K562 (cell line): ENCODE data around the gene GJE1. TPM values are rescaled to one million over a fixed set of nuclear protein-coding genes. Genes with fewer than 3 reads are reported as not detected.
A peak's percentile ranks its signal among the peaks of the same experiment; 100 is the strongest.

Experiments
- ARID3A ChIP-seq: IDR thresholded peaks from 2 replicates; pipeline ENCODE4 v1.6.1; 2012; ENCODE audit warnings: low read depth, low read length, improper control_type of control experiment, borderline replicate concordance
- ARNT ChIP-seq, 2 experiments: fragments of 450-650 bp; IDR thresholded peaks; 2 replicates each; pipeline ENCODE4 v1.6.1; 2016; ENCODE audit warnings: mild to moderate bottlenecking in 1 of 2
- CHAMP1 ChIP-seq: fragments of 450-650 bp; IDR thresholded peaks from 2 replicates; pipeline ENCODE4 v1.6.1; 2016; ENCODE audit warnings: mild to moderate bottlenecking
- CREM ChIP-seq: IDR thresholded peaks from 2 replicates; pipeline ENCODE4 v1.6.1; 2014; ENCODE audit warnings: antibody characterized with exemption, low read depth
- CTCF ChIP-seq, 3 experiments: IDR thresholded peaks in 2 of 3; conservative IDR thresholded peaks in 1 of 3; 2 replicates each; pipeline ENCODE4 v1.5.1; 2011 to 2012; ENCODE audit warnings: low read length in 3 of 3, mild to moderate bottlenecking in 3 of 3, control low read depth in 2 of 3, improper control_type of control experiment in 1 of 3, inconsistent platforms in 1 of 3, low read depth in 1 of 3, mixed read lengths in 1 of 3, moderate library complexity in 1 of 3; ENCODE audit not compliant: insufficient read depth in 2 of 3
- FOXA1 ChIP-seq: fragments of 450-650 bp; IDR thresholded peaks from 2 replicates; pipeline ENCODE4 v1.6.1; 2016; ENCODE audit warnings: mild to moderate bottlenecking, borderline replicate concordance
- ILF3 ChIP-seq: fragments of 450-650 bp; IDR thresholded peaks from 2 replicates; pipeline ENCODE4 v1.6.1; 2018; ENCODE audit warnings: antibody characterized with exemption, mild to moderate bottlenecking, moderate library complexity, borderline replicate concordance
- PKNOX1 ChIP-seq: fragments of 450-650 bp; IDR thresholded peaks from 2 replicates; pipeline ENCODE4 v1.6.1; 2016
- PYGO2 ChIP-seq: fragments of 450-650 bp; IDR thresholded peaks from 2 replicates; pipeline ENCODE4 v1.6.1; 2016; ENCODE audit warnings: mild to moderate bottlenecking, missing genetic modification characterization, moderate library complexity, missing compliant biosample characterization
- RBFOX2 ChIP-seq: fragments of 200-400 bp; formaldehyde crosslinking; IDR thresholded peaks from 2 replicates; pipeline ENCODE4 v1.6.1; 2017; ENCODE audit warnings: low read depth, mild to moderate bottlenecking, low read length, moderate library complexity
- RFX1 ChIP-seq: fragments of 450-650 bp; IDR thresholded peaks from 2 replicates; pipeline ENCODE4 v1.6.1; 2016; ENCODE audit warnings: mild to moderate bottlenecking, moderate library complexity
- SMARCA5 ChIP-seq: fragments of 450-650 bp; IDR thresholded peaks from 2 replicates; pipeline ENCODE4 v1.6.1; 2016
- UBTF ChIP-seq, 2 experiments: IDR thresholded peaks; 2 replicates each; pipeline ENCODE4 v1.6.1; 2012; ENCODE audit warnings: improper control_type of control experiment in 2 of 2, low read depth in 2 of 2, low read length in 2 of 2, borderline replicate concordance in 1 of 2
- USF2 ChIP-seq: sonication (generic); formaldehyde crosslinking; IDR thresholded peaks from 2 replicates; pipeline ENCODE4 v1.5.0; 2020; ENCODE audit warnings: missing genetic modification reagents
- ZBTB1 ChIP-seq: sonication (generic); formaldehyde crosslinking; IDR thresholded peaks from 2 replicates; pipeline ENCODE4 v1.8.1; 2023; ENCODE audit warnings: missing genetic modification reagents, low read depth, mild to moderate bottlenecking, borderline replicate concordance
- ZFP30 ChIP-seq: fragments of 250-450 bp; sonication (Bioruptor Pico); IDR thresholded peaks from 2 replicates; pipeline ENCODE4 v1.8.0; 2022; ENCODE audit warnings: moderate library complexity, mild to moderate bottlenecking, inconsistent platforms, borderline replicate concordance
- polyA plus RNA-seq, 8 experiments: library from polyadenylated mRNA; depleted of rRNA in 4 of 8; stranded (reverse) in 5 of 8; unstranded in 3 of 8; fragments of >200 nt; fragmentation: Nextera tagmentation in 2 of 8; fragmentation: Illumina TruSeq in 1 of 8; extraction: Ambion mirVana in 2 of 8; extraction: Trizol in 1 of 8; gene quantifications; 2 replicates each; pipeline versions ENCODE4 v1.2.1 to v1.2.3, GENCODE V29; 2011 to 2014; ENCODE audit warnings: inconsistent platforms in 1 of 8, missing spikeins in 1 of 8
- total RNA-seq, 7 experiments: library from RNA; depleted of rRNA in 6 of 7; stranded (reverse); fragments of >200 nt in 6 of 7; fragmentation: Illumina TruSeq in 2 of 7; extraction: Trizol in 2 of 7; gene quantifications; 2 replicates each; pipeline versions ENCODE4 v1.2.1 to v1.2.3, GENCODE V29; 2011 to 2021; ENCODE audit warnings: low replicate concordance in 1 of 7

The GJE1 gene
- total and polyA plus RNA-seq, 9 of the 15 experiments (the other 6 are each of a cell fraction or from before 2014, with no cell fraction given) = not detected

- TF ChIP-seq ARID3A (0 out of 2 replicates have a peak, but pooled peaks have one; percentile 48), ZBTB1 (CRISPR knock-in tag) (no peak), CREM (peak; percentile 89), RFX1 (peak; percentile 97), ILF3 (no peak), PYGO2 (tag) (no peak), UBTF (IDR thresholded peaks at IDR 0.05; ENCODE audit: borderline replicate concordance in 1 of 2, low read depth in 2 of 2, low read length in 2 of 2) (no peak), ARNT (IDR thresholded peaks at IDR 0.05) (peak; percentile 84 to 91; a peak in 3 of 4 replicates), CTCF (IDR thresholded peaks at IDR 0.05 in 2 of 3, conservative IDR thresholded peaks at IDR 0.05 in 1 of 3; ENCODE audit: insufficient read depth in 2 of 3, low read depth in 1 of 3, low read length in 3 of 3) (peak; percentile 90 to 97 (median 96)), USF2 (CRISPR knock-in tag) (no peak), RBFOX2 (peak; percentile 91), FOXA1 (no peak), CHAMP1 (peak; percentile 100), ZFP30 (CRISPR knock-in tag) (no peak), PKNOX1 (peak; percentile 34; the same call in 1 of the 2 replicates), SMARCA5 (no peak)
Observed at GRCh38 chr6:142146828-142147662, 14.3 kb downstream of the GJE1 start, which contains the start of the genes NMBR and VTA1 (continued).
